ENCODE results near the gene SH3BP4.

SH3BP4 gene

GRCh38 chr2:235091421-235091820, 139.6 kb downstream of the SH3BP4 start:
- Histone ChIP-seq H3K4me3 (ENCODE audit: low read depth, low read length) (no peak overlapping the region), H3K36me3 (no peaks in the 10 kb centered on the region), H3K27me3 (no peaks in the 10 kb centered on the region), H3K9me3 (no peaks in the 10 kb centered on the region), H3K4me1 (no peaks in the 10 kb centered on the region)
- no peak for TF ChIP-seq CTCF (IDR thresholded peaks at IDR 0.05; ENCODE audit: low read depth, low read length)
- no peak for DNase-seq

DNA sequence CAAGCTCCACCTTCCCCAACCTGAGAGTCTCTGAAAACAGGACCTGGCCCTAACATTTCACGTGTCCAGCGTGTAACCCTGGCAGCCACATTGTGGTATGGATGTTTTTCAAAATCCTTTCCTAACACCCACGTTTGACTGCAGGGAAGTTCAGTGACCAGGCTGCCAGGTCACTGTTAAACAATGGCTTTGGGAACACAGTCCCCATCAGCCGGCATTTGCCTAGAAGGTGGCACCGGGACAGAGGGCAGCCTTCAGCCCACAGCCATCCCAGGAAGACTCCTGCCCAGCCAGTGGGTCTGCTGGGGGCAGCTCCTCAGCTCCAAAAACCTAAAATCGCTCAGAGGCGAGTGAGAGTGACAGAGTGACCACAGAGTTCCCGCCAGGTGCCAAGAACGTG, 140.2 kb downstream of the SH3BP4 start:
- no peak for TF ChIP-seq CTCF (IDR thresholded peaks at IDR 0.05; ENCODE audit: low read depth, low read length)
- Histone ChIP-seq H3K4me3 (ENCODE audit: low read depth, low read length) (no peak overlapping the region), H3K36me3 (no peaks in the 10 kb centered on the region), H3K4me1 (no peaks in the 10 kb centered on the region), H3K27me3 (no peaks in the 10 kb centered on the region), H3K9me3 (no peaks in the 10 kb centered on the region)
- DNase-seq = no peak

- no peaks in the 10 kb centered on the region for H3K4me1 ChIP-seq
- no peak for DNase-seq
- H3K4me3 ChIP-seq (ENCODE audit: low read depth, low read length) = no peak overlapping the region
- H3K9me3 ChIP-seq = no peaks in the 10 kb centered on the region
- H3K36me3 ChIP-seq = no peaks in the 10 kb centered on the region
- no peak for TF ChIP-seq CTCF (IDR thresholded peaks at IDR 0.05; ENCODE audit: low read depth, low read length)
- H3K27me3 ChIP-seq = no peaks in the 10 kb centered on the region
These were observed 140.8 kb downstream of the SH3BP4 start for GRCh38 chr2:235092433-235093223.

DNA sequence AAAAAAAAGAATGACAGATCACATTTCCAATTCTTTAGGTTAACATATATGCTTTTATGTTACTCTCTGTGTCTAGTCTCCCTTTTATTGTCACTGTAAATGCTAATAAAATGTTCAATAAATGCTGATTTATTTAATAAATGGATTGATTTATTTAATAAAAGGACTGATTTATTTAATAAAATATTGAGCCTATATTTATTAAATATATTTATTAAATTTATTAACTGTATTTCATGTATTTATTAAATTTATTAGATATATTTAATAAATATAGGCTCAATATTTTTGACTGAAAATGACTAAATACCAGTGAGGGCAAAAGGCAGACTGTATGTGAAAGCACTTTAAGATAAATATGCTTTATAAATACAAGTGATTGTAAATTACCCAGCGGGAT, 142.6 kb downstream of the SH3BP4 start:
- Histone ChIP-seq H3K27me3 (no peaks in the 10 kb centered on the region), H3K4me3 (ENCODE audit: low read depth, low read length) (no peak overlapping the region), H3K9me3 (no peaks in the 10 kb centered on the region), H3K36me3 (no peaks in the 10 kb centered on the region), H3K4me1 (no peaks in the 10 kb centered on the region)
- no peak for DNase-seq
- TF ChIP-seq CTCF (IDR thresholded peaks at IDR 0.05; ENCODE audit: low read depth, low read length) = no peak

DNA sequence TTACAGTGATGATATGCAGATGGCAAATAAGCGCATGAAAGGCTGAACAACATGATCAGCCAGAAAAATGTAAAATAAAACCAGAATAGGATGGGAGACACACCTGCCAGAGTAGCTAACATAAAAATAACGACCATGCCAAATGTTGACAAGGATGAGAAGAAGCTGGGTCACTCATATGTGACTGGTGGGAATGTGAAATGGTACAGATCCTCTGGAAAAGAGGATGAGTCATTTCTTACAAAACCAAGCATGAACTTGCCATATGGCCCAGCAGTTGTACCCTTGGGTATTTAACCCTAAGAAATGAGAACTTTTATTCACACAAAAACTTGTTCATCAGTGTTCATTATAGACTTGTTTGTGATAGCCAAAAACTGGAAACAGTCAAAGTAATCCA, 143.8 kb downstream of the SH3BP4 start:
- Histone ChIP-seq H3K27me3 (no peaks in the 10 kb centered on the region), H3K9me3 (no peaks in the 10 kb centered on the region), H3K4me1 (no peaks in the 10 kb centered on the region), H3K36me3 (no peaks in the 10 kb centered on the region), H3K4me3 (ENCODE audit: low read depth, low read length) (no peak overlapping the region)
- DNase-seq = no peak
- no peak for TF ChIP-seq CTCF (IDR thresholded peaks at IDR 0.05; ENCODE audit: low read depth, low read length)

- no peak for DNase-seq
- Histone ChIP-seq H3K27me3 (no peaks in the 10 kb centered on the region), H3K4me3 (ENCODE audit: low read depth, low read length) (no peak overlapping the region), H3K9me3 (no peaks in the 10 kb centered on the region), H3K36me3 (no peaks in the 10 kb centered on the region), H3K4me1 (no peaks in the 10 kb centered on the region)
- no peak for TF ChIP-seq CTCF (IDR thresholded peaks at IDR 0.05; ENCODE audit: low read depth, low read length)
These were observed 144.6 kb downstream of the SH3BP4 start for GRCh38 chr2:235096447-235096846.
